ENCODE measurements around the gene TUBD1. TPM values are rescaled to one million over a fixed set of nuclear protein-coding genes. Genes with fewer than 3 reads are reported as not detected.
A peak's percentile ranks its signal among the peaks of the same experiment; 100 is the strongest.

The TUBD1 gene
- total and polyA plus RNA-seq, 2 of the 13 experiments (the other 11 are each of a cell fraction or from before 2014, with no cell fraction given): 18.2 to 25.9 TPM

DNA sequence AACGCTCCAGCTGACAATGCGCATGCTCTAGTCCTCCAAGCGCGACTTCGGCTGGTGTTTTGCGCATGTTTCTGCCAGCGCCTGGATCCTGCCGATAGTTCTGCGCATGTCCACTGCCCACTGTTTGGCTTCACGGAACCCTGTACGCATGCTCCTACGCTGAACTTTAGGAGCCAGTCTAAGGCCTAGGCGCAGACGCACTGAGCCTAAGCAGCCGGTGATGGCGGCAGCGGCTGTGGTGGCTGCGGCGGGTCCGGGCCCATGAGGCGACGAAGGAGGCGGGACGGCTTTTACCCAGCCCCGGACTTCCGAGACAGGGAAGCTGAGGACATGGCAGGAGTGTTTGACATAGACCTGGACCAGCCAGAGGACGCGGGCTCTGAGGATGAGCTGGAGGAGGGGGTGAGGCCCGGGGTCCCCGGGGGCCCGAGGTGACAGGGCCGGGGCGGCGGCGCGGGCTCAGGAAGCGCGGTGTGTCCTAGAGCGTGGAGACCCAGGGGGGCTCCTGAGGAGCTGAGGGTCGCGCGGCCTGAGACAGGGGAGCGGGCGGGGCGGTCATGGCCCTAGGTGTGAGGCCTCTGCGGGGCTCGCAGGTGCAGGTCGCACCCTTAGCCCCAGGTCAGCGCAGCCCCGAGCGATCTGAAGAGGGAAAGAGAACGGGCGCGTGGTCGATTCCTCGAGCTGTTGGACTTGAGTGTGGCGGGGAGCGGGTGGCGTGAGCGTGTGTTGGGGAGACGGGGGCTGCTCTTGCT, at the start of gene TUBD1, which contains the start of gene RPS6KB1 (continued):
- TF ChIP-seq, protein P1, sequence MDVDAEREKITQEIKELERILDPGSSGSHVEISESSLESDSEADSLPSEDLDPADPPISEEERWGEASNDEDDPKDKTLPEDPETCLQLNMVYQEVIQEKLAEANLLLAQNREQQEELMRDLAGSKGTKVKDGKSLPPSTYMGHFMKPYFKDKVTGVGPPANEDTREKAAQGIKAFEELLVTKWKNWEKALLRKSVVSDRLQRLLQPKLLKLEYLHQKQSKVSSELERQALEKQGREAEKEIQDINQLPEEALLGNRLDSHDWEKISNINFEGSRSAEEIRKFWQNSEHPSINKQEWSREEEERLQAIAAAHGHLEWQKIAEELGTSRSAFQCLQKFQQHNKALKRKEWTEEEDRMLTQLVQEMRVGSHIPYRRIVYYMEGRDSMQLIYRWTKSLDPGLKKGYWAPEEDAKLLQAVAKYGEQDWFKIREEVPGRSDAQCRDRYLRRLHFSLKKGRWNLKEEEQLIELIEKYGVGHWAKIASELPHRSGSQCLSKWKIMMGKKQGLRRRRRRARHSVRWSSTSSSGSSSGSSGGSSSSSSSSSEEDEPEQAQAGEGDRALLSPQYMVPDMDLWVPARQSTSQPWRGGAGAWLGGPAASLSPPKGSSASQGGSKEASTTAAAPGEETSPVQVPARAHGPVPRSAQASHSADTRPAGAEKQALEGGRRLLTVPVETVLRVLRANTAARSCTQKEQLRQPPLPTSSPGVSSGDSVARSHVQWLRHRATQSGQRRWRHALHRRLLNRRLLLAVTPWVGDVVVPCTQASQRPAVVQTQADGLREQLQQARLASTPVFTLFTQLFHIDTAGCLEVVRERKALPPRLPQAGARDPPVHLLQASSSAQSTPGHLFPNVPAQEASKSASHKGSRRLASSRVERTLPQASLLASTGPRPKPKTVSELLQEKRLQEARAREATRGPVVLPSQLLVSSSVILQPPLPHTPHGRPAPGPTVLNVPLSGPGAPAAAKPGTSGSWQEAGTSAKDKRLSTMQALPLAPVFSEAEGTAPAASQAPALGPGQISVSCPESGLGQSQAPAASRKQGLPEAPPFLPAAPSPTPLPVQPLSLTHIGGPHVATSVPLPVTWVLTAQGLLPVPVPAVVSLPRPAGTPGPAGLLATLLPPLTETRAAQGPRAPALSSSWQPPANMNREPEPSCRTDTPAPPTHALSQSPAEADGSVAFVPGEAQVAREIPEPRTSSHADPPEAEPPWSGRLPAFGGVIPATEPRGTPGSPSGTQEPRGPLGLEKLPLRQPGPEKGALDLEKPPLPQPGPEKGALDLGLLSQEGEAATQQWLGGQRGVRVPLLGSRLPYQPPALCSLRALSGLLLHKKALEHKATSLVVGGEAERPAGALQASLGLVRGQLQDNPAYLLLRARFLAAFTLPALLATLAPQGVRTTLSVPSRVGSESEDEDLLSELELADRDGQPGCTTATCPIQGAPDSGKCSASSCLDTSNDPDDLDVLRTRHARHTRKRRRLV (CRISPR knock-in tag; IDR thresholded peaks at IDR 0.05): peak; percentile 75; the same call in 1 of the 2 replicates
- TF ChIP-seq ZNF326 (CRISPR knock-in tag; IDR thresholded peaks at IDR 0.05; ENCODE audit: borderline replicate concordance) (no peak), ZNF746 (CRISPR knock-in tag; IDR thresholded peaks at IDR 0.05) (peak; percentile 40; the same call in 1 of the 2 replicates), TSC22D2 (CRISPR knock-in tag; IDR thresholded peaks at IDR 0.05; ENCODE audit: borderline replicate concordance) (no peak), LCORL (IDR thresholded peaks at IDR 0.05) (peak; percentile 63; the same call in 1 of the 2 replicates), LCORL (CRISPR knock-in tag; IDR thresholded peaks at IDR 0.05) (no peak), ZNF749 (CRISPR knock-in tag; IDR thresholded peaks at IDR 0.05; ENCODE audit: borderline replicate concordance) (no peak; the same call in 1 of the 2 replicates), ZNF768 (CRISPR knock-in tag; IDR thresholded peaks at IDR 0.05) (peak; percentile 67; the same call in 1 of the 2 replicates), ZBTB20 (CRISPR knock-in tag; IDR thresholded peaks at IDR 0.05; ENCODE audit: borderline replicate concordance, low read depth) (peak; percentile 87; the same call in 1 of the 2 replicates), KDM4B (CRISPR knock-in tag; IDR thresholded peaks at IDR 0.05) (no peak), ZNF782 (CRISPR knock-in tag; IDR thresholded peaks at IDR 0.05; ENCODE audit: borderline replicate concordance) (0 out of 2 replicates have a peak, but pooled peaks have one; percentile 80), CEBPG (CRISPR knock-in tag; IDR thresholded peaks at IDR 0.05) (peak; percentile 37; the same call in 1 of the 2 replicates), ZNF761 (CRISPR knock-in tag; conservative IDR thresholded peaks at IDR 0.05) (no peak)
- TF ChIP-seq, protein P2, sequence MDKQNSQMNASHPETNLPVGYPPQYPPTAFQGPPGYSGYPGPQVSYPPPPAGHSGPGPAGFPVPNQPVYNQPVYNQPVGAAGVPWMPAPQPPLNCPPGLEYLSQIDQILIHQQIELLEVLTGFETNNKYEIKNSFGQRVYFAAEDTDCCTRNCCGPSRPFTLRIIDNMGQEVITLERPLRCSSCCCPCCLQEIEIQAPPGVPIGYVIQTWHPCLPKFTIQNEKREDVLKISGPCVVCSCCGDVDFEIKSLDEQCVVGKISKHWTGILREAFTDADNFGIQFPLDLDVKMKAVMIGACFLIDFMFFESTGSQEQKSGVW (CRISPR knock-in tag; IDR thresholded peaks at IDR 0.05; ENCODE audit: borderline replicate concordance): no peak
- TF ChIP-seq, protein P3, sequence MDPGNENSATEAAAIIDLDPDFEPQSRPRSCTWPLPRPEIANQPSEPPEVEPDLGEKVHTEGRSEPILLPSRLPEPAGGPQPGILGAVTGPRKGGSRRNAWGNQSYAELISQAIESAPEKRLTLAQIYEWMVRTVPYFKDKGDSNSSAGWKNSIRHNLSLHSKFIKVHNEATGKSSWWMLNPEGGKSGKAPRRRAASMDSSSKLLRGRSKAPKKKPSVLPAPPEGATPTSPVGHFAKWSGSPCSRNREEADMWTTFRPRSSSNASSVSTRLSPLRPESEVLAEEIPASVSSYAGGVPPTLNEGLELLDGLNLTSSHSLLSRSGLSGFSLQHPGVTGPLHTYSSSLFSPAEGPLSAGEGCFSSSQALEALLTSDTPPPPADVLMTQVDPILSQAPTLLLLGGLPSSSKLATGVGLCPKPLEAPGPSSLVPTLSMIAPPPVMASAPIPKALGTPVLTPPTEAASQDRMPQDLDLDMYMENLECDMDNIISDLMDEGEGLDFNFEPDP (CRISPR knock-in tag; conservative IDR thresholded peaks at IDR 0.05): no peak
- TF ChIP-seq, protein P4, sequence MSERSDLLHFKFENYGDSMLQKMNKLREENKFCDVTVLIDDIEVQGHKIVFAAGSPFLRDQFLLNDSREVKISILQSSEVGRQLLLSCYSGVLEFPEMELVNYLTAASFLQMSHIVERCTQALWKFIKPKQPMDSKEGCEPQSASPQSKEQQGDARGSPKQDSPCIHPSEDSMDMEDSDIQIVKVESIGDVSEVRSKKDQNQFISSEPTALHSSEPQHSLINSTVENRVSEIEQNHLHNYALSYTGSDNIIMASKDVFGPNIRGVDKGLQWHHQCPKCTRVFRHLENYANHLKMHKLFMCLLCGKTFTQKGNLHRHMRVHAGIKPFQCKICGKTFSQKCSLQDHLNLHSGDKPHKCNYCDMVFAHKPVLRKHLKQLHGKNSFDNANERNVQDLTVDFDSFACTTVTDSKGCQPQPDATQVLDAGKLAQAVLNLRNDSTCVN (CRISPR knock-in tag; IDR thresholded peaks at IDR 0.05; ENCODE audit: borderline replicate concordance): no peak; the same call in none of the 2 replicates
- TF ChIP-seq, protein P5, sequence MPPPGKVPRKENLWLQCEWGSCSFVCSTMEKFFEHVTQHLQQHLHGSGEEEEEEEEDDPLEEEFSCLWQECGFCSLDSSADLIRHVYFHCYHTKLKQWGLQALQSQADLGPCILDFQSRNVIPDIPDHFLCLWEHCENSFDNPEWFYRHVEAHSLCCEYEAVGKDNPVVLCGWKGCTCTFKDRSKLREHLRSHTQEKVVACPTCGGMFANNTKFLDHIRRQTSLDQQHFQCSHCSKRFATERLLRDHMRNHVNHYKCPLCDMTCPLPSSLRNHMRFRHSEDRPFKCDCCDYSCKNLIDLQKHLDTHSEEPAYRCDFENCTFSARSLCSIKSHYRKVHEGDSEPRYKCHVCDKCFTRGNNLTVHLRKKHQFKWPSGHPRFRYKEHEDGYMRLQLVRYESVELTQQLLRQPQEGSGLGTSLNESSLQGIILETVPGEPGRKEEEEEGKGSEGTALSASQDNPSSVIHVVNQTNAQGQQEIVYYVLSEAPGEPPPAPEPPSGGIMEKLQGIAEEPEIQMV (CRISPR knock-in tag; IDR thresholded peaks at IDR 0.05; ENCODE audit: low read depth): no peak; the same call in 1 of the 2 replicates
- TF ChIP-seq, protein P6, sequence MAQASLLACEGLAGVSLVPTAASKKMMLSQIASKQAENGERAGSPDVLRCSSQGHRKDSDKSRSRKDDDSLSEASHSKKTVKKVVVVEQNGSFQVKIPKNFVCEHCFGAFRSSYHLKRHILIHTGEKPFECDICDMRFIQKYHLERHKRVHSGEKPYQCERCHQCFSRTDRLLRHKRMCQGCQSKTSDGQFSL (CRISPR knock-in tag; IDR thresholded peaks at IDR 0.05): peak; percentile 72; the same call in 1 of the 2 replicates
